Measurements from ENCODE around the gene PSMB4.
A peak's percentile ranks its signal among the peaks of the same experiment; 100 is the strongest.

PSMB4 gene

DNA sequence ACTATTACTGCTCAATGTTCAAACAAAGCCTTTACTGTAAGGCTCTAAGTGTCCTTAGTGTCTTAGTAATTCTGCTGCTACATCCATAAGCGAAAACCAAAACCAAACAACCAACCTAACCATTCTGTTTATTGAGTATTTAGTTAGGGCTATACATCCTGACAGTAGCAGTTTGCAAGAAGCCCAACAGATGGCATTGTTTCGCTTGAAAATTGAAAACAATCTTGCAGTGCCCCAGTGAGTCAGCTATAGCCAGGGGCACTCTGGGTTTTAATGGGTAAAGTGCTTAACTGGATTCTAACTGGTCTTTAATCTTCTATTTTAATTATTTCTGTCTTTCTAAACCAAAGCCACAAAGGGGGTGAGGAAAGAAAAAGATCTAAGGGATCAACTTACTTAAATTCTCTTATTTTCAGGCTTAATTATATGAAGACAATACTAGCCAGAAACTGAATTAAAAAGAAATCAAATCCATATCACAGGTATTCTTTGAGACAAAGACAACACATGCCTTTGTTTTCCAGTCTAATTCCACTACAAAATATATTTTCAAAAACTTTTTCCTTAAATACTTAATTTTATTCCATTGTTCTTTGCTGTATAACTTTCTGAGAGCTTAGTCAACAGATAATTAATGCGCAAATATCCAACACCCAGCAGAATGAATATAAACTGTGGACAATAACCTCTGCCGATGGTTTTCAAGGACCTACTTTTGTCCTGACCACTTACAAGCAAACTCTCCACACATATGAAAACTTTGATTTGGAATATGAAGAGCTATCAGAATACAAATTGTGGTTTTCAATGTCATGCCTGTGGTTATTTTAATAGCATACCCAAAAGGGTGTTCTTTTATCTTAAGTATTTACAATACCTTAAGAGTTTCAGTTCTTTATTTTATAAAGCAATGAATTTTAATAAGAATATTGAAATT, 44.7 kb downstream of the PSMB4 start:
- DNase-seq: peak; percentile 80

DNA sequence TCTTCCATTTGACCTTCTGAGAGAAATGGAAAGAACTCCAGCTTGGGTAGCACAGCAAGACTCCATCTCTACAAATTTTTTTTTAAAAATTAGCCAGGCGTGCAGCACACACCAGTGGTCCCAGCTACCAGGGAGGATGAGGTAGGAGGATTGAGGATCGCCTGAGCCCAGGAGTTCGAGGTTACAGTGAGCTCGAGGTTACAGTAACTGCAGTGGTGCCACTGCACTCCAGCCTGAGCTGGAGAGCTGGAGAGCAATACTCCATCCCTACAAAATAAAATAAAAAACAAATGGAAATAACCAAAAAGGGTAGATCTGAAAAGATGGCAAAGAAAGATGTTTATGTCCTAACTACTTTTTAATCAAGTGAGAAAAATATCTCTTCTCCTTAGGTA, 45.4 kb downstream of the PSMB4 start:
- DNase-seq: no peak

DNA sequence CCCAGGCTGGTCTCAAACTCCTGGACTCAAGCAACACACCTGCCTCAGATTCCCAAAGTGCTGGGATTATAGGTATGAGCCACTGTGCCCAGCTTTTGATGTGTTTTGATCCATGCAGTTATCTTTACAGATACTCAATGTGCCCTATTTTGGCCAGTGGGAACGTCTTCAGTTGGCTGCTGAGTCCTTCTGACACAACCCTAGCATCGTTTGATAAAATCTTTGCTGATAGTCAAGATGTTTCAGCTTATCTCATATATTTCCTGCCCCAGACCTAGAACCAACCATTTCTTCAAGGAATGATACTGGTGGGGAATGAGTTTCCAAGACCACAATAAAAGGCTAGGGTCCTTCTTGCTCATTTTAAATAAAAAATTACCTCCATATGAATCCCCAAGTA, 48.3 kb downstream of the PSMB4 start:
- peak; percentile 4 for DNase-seq

All from activated CD4-positive, alpha-beta T cell treated with anti-CD3 and anti-CD28 coated beads, Interleukin-10, Interleukin-2, amounts not matched to agents 100 ng/mL and 50 ng/mL, durations not matched to agents 16 hours and 8 hours (primary cell).